Measurements from ENCODE around the gene MGAT5.

DNA sequence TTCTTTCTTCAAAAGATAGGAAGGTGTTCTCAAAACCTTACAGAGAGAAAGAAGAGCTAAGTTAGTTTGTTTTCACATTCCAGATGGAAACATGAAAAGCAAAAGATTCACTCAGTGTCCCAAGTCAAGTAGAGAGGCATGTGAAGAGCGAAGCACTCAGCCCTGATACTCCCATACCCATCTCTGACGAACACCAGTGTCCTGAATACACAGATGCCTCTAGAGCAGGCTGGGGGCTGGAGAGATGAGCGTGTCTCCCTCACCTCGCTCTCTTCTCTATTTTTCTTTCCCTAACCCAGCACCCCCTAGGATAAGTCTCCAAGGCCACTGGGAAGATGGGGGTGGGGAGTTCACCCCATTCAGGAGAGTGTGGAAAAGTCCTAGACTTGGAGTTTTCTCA, 237.2 kb downstream of the MGAT5 start:
- TF ChIP-seq, protein P1, sequence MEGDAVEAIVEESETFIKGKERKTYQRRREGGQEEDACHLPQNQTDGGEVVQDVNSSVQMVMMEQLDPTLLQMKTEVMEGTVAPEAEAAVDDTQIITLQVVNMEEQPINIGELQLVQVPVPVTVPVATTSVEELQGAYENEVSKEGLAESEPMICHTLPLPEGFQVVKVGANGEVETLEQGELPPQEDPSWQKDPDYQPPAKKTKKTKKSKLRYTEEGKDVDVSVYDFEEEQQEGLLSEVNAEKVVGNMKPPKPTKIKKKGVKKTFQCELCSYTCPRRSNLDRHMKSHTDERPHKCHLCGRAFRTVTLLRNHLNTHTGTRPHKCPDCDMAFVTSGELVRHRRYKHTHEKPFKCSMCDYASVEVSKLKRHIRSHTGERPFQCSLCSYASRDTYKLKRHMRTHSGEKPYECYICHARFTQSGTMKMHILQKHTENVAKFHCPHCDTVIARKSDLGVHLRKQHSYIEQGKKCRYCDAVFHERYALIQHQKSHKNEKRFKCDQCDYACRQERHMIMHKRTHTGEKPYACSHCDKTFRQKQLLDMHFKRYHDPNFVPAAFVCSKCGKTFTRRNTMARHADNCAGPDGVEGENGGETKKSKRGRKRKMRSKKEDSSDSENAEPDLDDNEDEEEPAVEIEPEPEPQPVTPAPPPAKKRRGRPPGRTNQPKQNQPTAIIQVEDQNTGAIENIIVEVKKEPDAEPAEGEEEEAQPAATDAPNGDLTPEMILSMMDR (IDR thresholded peaks at IDR 0.05 in 2 of 3, conservative IDR thresholded peaks at IDR 0.05 in 1 of 3; ENCODE audit: borderline replicate concordance in 1 of 3, insufficient read depth in 1 of 3, low read depth in 2 of 3, low read length in 2 of 3): no peak
- TF ChIP-seq, protein P2, sequence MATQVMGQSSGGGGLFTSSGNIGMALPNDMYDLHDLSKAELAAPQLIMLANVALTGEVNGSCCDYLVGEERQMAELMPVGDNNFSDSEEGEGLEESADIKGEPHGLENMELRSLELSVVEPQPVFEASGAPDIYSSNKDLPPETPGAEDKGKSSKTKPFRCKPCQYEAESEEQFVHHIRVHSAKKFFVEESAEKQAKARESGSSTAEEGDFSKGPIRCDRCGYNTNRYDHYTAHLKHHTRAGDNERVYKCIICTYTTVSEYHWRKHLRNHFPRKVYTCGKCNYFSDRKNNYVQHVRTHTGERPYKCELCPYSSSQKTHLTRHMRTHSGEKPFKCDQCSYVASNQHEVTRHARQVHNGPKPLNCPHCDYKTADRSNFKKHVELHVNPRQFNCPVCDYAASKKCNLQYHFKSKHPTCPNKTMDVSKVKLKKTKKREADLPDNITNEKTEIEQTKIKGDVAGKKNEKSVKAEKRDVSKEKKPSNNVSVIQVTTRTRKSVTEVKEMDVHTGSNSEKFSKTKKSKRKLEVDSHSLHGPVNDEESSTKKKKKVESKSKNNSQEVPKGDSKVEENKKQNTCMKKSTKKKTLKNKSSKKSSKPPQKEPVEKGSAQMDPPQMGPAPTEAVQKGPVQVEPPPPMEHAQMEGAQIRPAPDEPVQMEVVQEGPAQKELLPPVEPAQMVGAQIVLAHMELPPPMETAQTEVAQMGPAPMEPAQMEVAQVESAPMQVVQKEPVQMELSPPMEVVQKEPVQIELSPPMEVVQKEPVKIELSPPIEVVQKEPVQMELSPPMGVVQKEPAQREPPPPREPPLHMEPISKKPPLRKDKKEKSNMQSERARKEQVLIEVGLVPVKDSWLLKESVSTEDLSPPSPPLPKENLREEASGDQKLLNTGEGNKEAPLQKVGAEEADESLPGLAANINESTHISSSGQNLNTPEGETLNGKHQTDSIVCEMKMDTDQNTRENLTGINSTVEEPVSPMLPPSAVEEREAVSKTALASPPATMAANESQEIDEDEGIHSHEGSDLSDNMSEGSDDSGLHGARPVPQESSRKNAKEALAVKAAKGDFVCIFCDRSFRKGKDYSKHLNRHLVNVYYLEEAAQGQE (IDR thresholded peaks at IDR 0.05; ENCODE audit: low read depth): no peak
- TF ChIP-seq, protein P3, sequence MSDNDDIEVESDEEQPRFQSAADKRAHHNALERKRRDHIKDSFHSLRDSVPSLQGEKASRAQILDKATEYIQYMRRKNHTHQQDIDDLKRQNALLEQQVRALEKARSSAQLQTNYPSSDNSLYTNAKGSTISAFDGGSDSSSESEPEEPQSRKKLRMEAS (IDR thresholded peaks at IDR 0.05): no peak

All from HCT116 (cell line).